IMR-90 (cell line): ENCODE measurements around the gene NPM1. TPM values are rescaled to one million over a fixed set of nuclear protein-coding genes. Genes with fewer than 3 reads are reported as not detected.
"Not testable (repeated sequence)": the region's sequence is repeated elsewhere in the genome, so short reads cannot be mapped to it uniquely, and the experiment has no call there.

Experiments used
- ATAC-seq: fragments of 200-7000 bp; cut with Tn5 transposase; 2 replicates; pipeline ENCODE4 v1.9.1; 2020; ENCODE audit warnings: low read depth, mild to moderate bottlenecking, moderate library complexity
- BruUV-seq: library from RNA; stranded (reverse); fragments of 400-500 nt; replicated peaks from 2 replicates; lab custom pipeline; 2021; lab: Mats Ljungman, UMichigan
- CTCF ChIA-PET: fragments of 300-600 bp; formaldehyde crosslinking; extraction: SDS; loops from one replicate; lab custom pipeline; 2021; ENCODE audit warnings: antibody characterized with exemption; lab: Yijun Ruan, JAX
- POLR2A ChIA-PET: fragments of 300-600 bp; sonication (Branson Sonifier 250); formaldehyde crosslinking; loops from one replicate; lab custom pipeline; 2022; ENCODE audit warnings: antibody characterized with exemption; ENCODE audit not compliant: unreplicated experiment; lab: Charles Lee
- DNase-seq: peaks from one replicate; pipeline ENCODE4 v3.0.0; 2013
- H2AFZ ChIP-seq: replicated peaks from 2 replicates; pipeline ENCODE3; 2013; ENCODE audit warnings: low read length, mild to moderate bottlenecking; ENCODE audit not compliant: poor library complexity
- H2AK5ac ChIP-seq: 2 replicates; pipeline ENCODE4 v1.6.1; 2013; ENCODE audit warnings: low read depth, low read length, inconsistent platforms
- H2AK9ac ChIP-seq: replicated peaks from 2 replicates; pipeline ENCODE3; 2013; ENCODE audit warnings: mild to moderate bottlenecking, low read depth, low read length, moderate library complexity; ENCODE audit not compliant: poor library complexity
- H2BK120ac ChIP-seq: 2 replicates; pipeline ENCODE4 v1.6.1; 2013; ENCODE audit warnings: low read depth, low read length, inconsistent platforms
- H2BK15ac ChIP-seq: 3 replicates; pipeline ENCODE4 v1.6.1; 2013; ENCODE audit warnings: low read depth, low read length, inconsistent platforms
- H2BK20ac ChIP-seq: 2 replicates; pipeline ENCODE4 v1.6.1; 2013; ENCODE audit warnings: low read depth, mild to moderate bottlenecking, inconsistent platforms, low read length, moderate library complexity
- H2BK5ac ChIP-seq: 2 replicates; pipeline ENCODE4 v1.6.1; 2013; ENCODE audit warnings: mild to moderate bottlenecking, low read depth, low read length, inconsistent platforms; ENCODE audit not compliant: poor library complexity, severe bottlenecking
- H3K14ac ChIP-seq: replicated peaks from 2 replicates; pipeline ENCODE4 v1.6.1; 2013; ENCODE audit warnings: low read depth, low read length, inconsistent platforms
- H3K18ac ChIP-seq: 2 replicates; pipeline ENCODE4 v1.6.1; 2013; ENCODE audit warnings: low read depth, low read length, control low read depth
- H3K23ac ChIP-seq: 2 replicates; pipeline ENCODE4 v1.6.1; 2013; ENCODE audit warnings: low read depth, low read length, inconsistent platforms
- H3K27ac ChIP-seq: 2 replicates; pipeline ENCODE4 v1.5.1; 2013; ENCODE audit warnings: mild to moderate bottlenecking, control low read depth, low read length; ENCODE audit not compliant: insufficient read depth
- H3K27me3 ChIP-seq: 2 replicates; pipeline ENCODE4 v1.6.1; 2013; ENCODE audit warnings: low read length; ENCODE audit not compliant: control insufficient read depth, insufficient read depth
- H3K36me3 ChIP-seq: 2 replicates; pipeline ENCODE4 v1.6.1; 2013; ENCODE audit warnings: low read length, mixed read lengths; ENCODE audit not compliant: control insufficient read depth, insufficient read depth
- H3K4ac ChIP-seq: 2 replicates; pipeline ENCODE4 v1.6.1; 2013; ENCODE audit warnings: low read depth, low read length, inconsistent platforms
- H3K4me1 ChIP-seq: 2 replicates; pipeline ENCODE4 v1.6.1; 2013; ENCODE audit warnings: low read length, mixed read lengths; ENCODE audit not compliant: control insufficient read depth, insufficient read depth
- H3K4me2 ChIP-seq: 2 replicates; pipeline ENCODE4 v1.6.1; 2013; ENCODE audit warnings: low read depth, mild to moderate bottlenecking, control low read depth, low read length, moderate library complexity
- H3K4me3 ChIP-seq: 2 replicates; pipeline ENCODE4 v1.5.1; 2013; ENCODE audit warnings: low read depth, mild to moderate bottlenecking, control low read depth, low read length, moderate library complexity; ENCODE audit not compliant: insufficient read depth
- H3K56ac ChIP-seq: 2 replicates; pipeline ENCODE4 v1.6.1; 2013; ENCODE audit warnings: low read length, inconsistent platforms; ENCODE audit not compliant: insufficient read depth; ENCODE audit errors: extremely low read depth
- H3K79me1 ChIP-seq, 2 experiments: 2 replicates each; pipeline ENCODE4 v1.6.1; 2013; ENCODE audit warnings: low read length in 2 of 2, inconsistent platforms in 1 of 2, low read depth in 1 of 2
- H3K9ac ChIP-seq: 2 replicates; pipeline ENCODE4 v1.6.1; 2013; ENCODE audit warnings: low read depth, low read length, control low read depth
- H3K9me1 ChIP-seq: 2 replicates; pipeline ENCODE4 v1.6.1; 2013; ENCODE audit warnings: low read length, inconsistent platforms; ENCODE audit not compliant: insufficient read depth
- H3K9me3 ChIP-seq: 2 replicates; pipeline ENCODE4 v1.6.1; 2013; ENCODE audit warnings: low read length; ENCODE audit not compliant: control insufficient read depth, insufficient read depth
- H4K20me1 ChIP-seq: 2 replicates; pipeline ENCODE4 v1.6.1; 2013; ENCODE audit warnings: low read length, inconsistent platforms; ENCODE audit not compliant: insufficient read depth
- H4K5ac ChIP-seq: 2 replicates; pipeline ENCODE4 v1.6.1; 2013; ENCODE audit warnings: mild to moderate bottlenecking, low read depth, low read length, control low read depth
- H4K8ac ChIP-seq, 2 experiments: 2 replicates each; pipeline ENCODE4 v1.6.1; 2013; ENCODE audit warnings: low read depth in 2 of 2, low read length in 2 of 2, control low read depth in 1 of 2, inconsistent platforms in 1 of 2
- H4K91ac ChIP-seq: 2 replicates; pipeline ENCODE4 v1.6.1; 2013; ENCODE audit warnings: low read depth, low read length, inconsistent platforms; ENCODE audit not compliant: insufficient read depth
- MXI1 ChIP-seq: IDR thresholded peaks from 2 replicates; pipeline ENCODE4 v1.6.1; 2012; ENCODE audit warnings: low read depth, mild to moderate bottlenecking, low read length, moderate library complexity, borderline replicate concordance
- WGBS, 2 experiments: methylation state at CpG; one replicate each; pipeline versions ENCODE4 v1.1.5 to v1.1.7; 2013; ENCODE audit warnings: missing lambda C conversion rate in 2 of 2; ENCODE audit not compliant: insufficient read length in 1 of 2; ENCODE audit errors: extremely low coverage in 2 of 2; 5-methylcytosine and 5-hydroxymethylcytosine counted together
- dilution Hi-C: fragments of 300-500 bp; cut with HindIII; formaldehyde crosslinking; loops from one replicate; pipeline ENCODE4 v1.14.3; 2018; ENCODE audit warnings: low sequenced_read_pairs; ENCODE audit not compliant: unreplicated experiment
- in situ Hi-C: fragments of 300-500 bp; cut with MboI; formaldehyde crosslinking; loops from 3 replicates; pipeline ENCODE4 v1.14.3; 2019; ENCODE audit warnings: low sequenced_read_pairs, inconsistent platforms, mixed read lengths
- intact Hi-C: fragments of 100-400 bp; cut with micrococcal nuclease; formaldehyde crosslinking; loops from 2 replicates; pipeline ENCODE4 v1.10.0; 2022
- polyA plus RNA-seq, 3 experiments: library from polyadenylated mRNA; depleted of rRNA; stranded (reverse); fragments of >200 nt; gene quantifications; 2 replicates each; pipeline ENCODE4 v1.2.3, GENCODE V29; 2012; ENCODE audit warnings: low replicate concordance in 1 of 3
- total RNA-seq: library from RNA; depleted of rRNA; stranded (reverse); fragments of >200 nt; gene quantifications from 2 replicates; pipeline ENCODE4 v1.2.3, GENCODE V29; 2012
- TF ChIP-seq, protein P1 (sequence below): conservative IDR thresholded peaks from 2 replicates; pipeline ENCODE4 v1.5.1; 2012; ENCODE audit warnings: mild to moderate bottlenecking, low read depth, low read length, improper control_type of control experiment

The NPM1 gene
- total and polyA plus RNA-seq, 2 of the 4 experiments (the other 2 are of a cell fraction): 856 to 929 TPM

DNA sequence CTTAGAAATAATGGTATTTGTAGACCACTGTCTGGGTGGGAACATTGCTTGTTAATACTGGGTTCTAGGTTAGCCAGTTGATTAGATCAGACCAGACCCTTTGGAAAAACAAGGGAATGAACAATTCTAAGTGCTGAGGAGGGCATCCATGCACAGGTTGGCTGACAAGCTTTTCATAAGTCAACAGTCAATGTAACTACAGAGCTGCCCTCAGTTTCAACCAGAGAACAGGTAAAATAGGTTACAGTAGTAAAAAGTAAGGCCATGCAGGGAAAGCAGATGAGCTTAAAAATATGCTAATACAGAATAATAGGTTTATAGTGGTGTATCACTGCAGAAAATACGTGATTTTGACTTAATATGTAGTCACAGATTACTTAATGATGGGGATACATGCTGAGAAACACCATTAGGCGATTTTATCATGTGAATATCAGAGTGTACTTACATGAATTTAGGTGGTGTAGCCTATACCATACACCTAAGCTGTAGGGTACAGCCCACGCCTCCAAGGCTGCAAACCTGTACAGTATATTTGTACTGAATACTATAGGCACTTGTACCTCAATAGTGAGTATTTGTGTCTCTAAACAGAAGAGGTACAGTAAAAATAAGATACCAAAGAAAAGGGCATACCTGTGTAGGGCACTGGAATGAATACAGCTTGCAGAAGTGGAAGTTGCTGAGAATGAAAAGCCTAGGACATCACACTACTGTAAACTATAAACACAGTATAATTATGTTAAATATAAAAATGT, 25.7 kb downstream of the NPM1 start:
- H3K4ac ChIP-seq: no peak overlapping the region
- H3K79me1 ChIP-seq: peaks cover 19 to 50% of the 10 kb centered on the region in 2 experiments; a peak in 3 of 4 replicates
- intact Hi-C loops: loop anchor here (10.0 kb wide), 1 partner anchor 181 kb away; no protein-coding TSS in a partner anchor
- ATAC-seq (no peak), DNase-seq (no peak)
- in situ Hi-C loops: loop anchor here (10.0 to 25.0 kb wide), 3 partner anchors 631 to 874 kb away; partner anchors contain the start of genes EFCAB9, STK10 and UBTD2
- H3K27me3 ChIP-seq: no peaks in the 10 kb centered on the region
- no peak overlapping the region for H2AK9ac ChIP-seq
- H3K4me3 ChIP-seq: no peak overlapping the region
- H3K9me1 ChIP-seq: peaks cover 6% of the 10 kb centered on the region; the same call in 1 of the 2 replicates
- H2BK5ac ChIP-seq: no peak overlapping the region
- H3K9me3 ChIP-seq: no peaks in the 10 kb centered on the region
- BruUV-seq: no TSS peak
- POLR2A ChIA-PET: no interaction called here
- no peak overlapping the region for H2BK120ac ChIP-seq
- no peak overlapping the region for H3K9ac ChIP-seq
- peaks cover 77% of the 10 kb centered on the region for H4K20me1 ChIP-seq
- dilution Hi-C loops: no loop called here
- H3K14ac ChIP-seq: no peak overlapping the region
- WGBS, 2 experiments: no CpG with 5 or more reads among the region's 3 CpGs
- no peak overlapping the region for H4K91ac ChIP-seq
- no peak overlapping the region for H3K4me2 ChIP-seq
- no peak overlapping the region for H3K18ac ChIP-seq
- CTCF ChIA-PET: interaction anchor here (0.6 kb wide), 1 partner anchor 573 kb away, joined by 4 read pairs; no protein-coding TSS in a partner anchor
- peaks cover 9% of the 10 kb centered on the region for H3K4me1 ChIP-seq
- no peak overlapping the region for H2BK15ac ChIP-seq
- H2AFZ ChIP-seq: no peak overlapping the region
- no peak overlapping the region for H2BK20ac ChIP-seq
- no peak overlapping the region for H4K5ac ChIP-seq
- H3K27ac ChIP-seq: no peak overlapping the region
- no peak overlapping the region for H3K23ac ChIP-seq
- TF ChIP-seq MXI1: no peak
- TF ChIP-seq, protein P1, sequence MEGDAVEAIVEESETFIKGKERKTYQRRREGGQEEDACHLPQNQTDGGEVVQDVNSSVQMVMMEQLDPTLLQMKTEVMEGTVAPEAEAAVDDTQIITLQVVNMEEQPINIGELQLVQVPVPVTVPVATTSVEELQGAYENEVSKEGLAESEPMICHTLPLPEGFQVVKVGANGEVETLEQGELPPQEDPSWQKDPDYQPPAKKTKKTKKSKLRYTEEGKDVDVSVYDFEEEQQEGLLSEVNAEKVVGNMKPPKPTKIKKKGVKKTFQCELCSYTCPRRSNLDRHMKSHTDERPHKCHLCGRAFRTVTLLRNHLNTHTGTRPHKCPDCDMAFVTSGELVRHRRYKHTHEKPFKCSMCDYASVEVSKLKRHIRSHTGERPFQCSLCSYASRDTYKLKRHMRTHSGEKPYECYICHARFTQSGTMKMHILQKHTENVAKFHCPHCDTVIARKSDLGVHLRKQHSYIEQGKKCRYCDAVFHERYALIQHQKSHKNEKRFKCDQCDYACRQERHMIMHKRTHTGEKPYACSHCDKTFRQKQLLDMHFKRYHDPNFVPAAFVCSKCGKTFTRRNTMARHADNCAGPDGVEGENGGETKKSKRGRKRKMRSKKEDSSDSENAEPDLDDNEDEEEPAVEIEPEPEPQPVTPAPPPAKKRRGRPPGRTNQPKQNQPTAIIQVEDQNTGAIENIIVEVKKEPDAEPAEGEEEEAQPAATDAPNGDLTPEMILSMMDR: no peak
- H4K8ac ChIP-seq: no peak overlapping the region
- peaks cover 34% of the 10 kb centered on the region for H3K36me3 ChIP-seq
- no peak overlapping the region for H3K56ac ChIP-seq
- no peak overlapping the region for H2AK5ac ChIP-seq

DNA sequence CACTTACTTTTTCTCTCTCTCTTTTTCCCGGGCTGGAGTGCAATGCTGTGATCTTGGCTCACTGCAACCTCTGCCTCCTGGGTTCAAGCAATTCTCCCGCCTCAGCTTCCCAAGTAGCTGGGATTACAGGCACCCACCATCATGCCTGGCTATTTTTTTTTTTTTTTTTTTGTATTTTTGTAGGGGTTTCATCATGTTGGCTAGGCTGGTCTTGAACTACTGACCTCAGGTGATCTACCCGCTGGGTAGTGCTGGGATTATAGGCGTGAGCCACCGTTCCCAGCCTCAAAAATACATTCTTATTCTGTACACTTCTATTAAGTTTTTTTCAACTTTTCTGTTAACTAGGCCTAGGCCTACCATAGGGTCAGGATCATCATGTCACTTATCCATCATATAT, 26.3 kb downstream of the NPM1 start:
- BruUV-seq, ATAC-seq: not testable (repeated sequence)
- WGBS, 2 experiments: 100% methylated on average over 1 to 3 of the region's 5 CpGs

More for the DNA sequence above, 26.3 kb downstream of the NPM1 start:
- CTCF ChIA-PET: interaction anchor here (0.6 kb wide), 1 partner anchor 572 kb away, joined by 4 read pairs; no protein-coding TSS in a partner anchor
- H3K27ac ChIP-seq, H3K9me3 ChIP-seq, H3K23ac ChIP-seq, H3K56ac ChIP-seq, H2AK5ac ChIP-seq, H3K4me3 ChIP-seq, H2AFZ ChIP-seq, H3K4ac ChIP-seq, H3K27me3 ChIP-seq, DNase-seq, H3K18ac ChIP-seq, H3K4me2 ChIP-seq, POLR2A ChIA-PET, H4K8ac ChIP-seq, H2BK15ac ChIP-seq, H3K9ac ChIP-seq, H2AK9ac ChIP-seq, H3K14ac ChIP-seq, H4K91ac ChIP-seq, H2BK120ac ChIP-seq, H2BK5ac ChIP-seq, H3K9me1 ChIP-seq, dilution Hi-C loops, H4K5ac ChIP-seq, H2BK20ac ChIP-seq: not testable (repeated sequence)
- H3K4me1 ChIP-seq: peaks cover 11% of the 10 kb centered on the region
- H3K79me1 ChIP-seq: peaks cover 19 to 47% of the 10 kb centered on the region in 2 experiments; a peak in 3 of 4 replicates
- peaks cover 33% of the 10 kb centered on the region for H3K36me3 ChIP-seq
- in situ Hi-C loops (loop anchor here (10.0 to 25.0 kb wide), 3 partner anchors 631 to 873 kb away; partner anchors contain the start of genes EFCAB9, STK10 and UBTD2), intact Hi-C loops (loop anchor here (10.0 kb wide), 1 partner anchor 181 kb away; no protein-coding TSS in a partner anchor)
- H4K20me1 ChIP-seq: peaks cover 77% of the 10 kb centered on the region
